Gastroesophageal sphincter (tissue), 3 donors: ENCODE measurements around the gene GJC1.

Experiments
- POLR2A ChIP-seq, 2 donors: fragments of 450-650 bp; IDR thresholded peaks; one replicate each; pipeline ENCODE4 v1.6.1; 2017; ENCODE audit warnings: antibody characterized with exemption in 2 of 2, mild to moderate bottlenecking in 2 of 2, moderate library complexity in 1 of 2
- POLR2AphosphoS5 ChIP-seq: sonication (generic); formaldehyde crosslinking; IDR thresholded peaks from one replicate; pipeline ENCODE4 v1.6.1; 2017; ENCODE audit warnings: antibody characterized with exemption
- TF ChIP-seq, protein P1 (sequence below), 4 experiments: fragments of 200-600 bp in 2 of 4; fragments of 450-650 bp in 2 of 4; sonication (generic) in 1 of 4; IDR thresholded peaks; one replicate each; pipeline ENCODE4 v1.5.1; 2017 to 2019; ENCODE audit warnings: antibody characterized with exemption in 4 of 4, mild to moderate bottlenecking in 2 of 4, moderate library complexity in 2 of 4

GRCh38 chr17:44831371-44831770 is 1.3 kb upstream of the GJC1 start:
- TF ChIP-seq POLR2A (IDR thresholded peaks at IDR 0.05) (no peak), POLR2AphosphoS5 (no peak)
- TF ChIP-seq, protein P1, sequence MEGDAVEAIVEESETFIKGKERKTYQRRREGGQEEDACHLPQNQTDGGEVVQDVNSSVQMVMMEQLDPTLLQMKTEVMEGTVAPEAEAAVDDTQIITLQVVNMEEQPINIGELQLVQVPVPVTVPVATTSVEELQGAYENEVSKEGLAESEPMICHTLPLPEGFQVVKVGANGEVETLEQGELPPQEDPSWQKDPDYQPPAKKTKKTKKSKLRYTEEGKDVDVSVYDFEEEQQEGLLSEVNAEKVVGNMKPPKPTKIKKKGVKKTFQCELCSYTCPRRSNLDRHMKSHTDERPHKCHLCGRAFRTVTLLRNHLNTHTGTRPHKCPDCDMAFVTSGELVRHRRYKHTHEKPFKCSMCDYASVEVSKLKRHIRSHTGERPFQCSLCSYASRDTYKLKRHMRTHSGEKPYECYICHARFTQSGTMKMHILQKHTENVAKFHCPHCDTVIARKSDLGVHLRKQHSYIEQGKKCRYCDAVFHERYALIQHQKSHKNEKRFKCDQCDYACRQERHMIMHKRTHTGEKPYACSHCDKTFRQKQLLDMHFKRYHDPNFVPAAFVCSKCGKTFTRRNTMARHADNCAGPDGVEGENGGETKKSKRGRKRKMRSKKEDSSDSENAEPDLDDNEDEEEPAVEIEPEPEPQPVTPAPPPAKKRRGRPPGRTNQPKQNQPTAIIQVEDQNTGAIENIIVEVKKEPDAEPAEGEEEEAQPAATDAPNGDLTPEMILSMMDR (IDR thresholded peaks at IDR 0.05), result no peak
